Muscle of arm (tissue), 12 donors: ENCODE results near the gene TCF23. TPM values are rescaled to one million over a fixed set of nuclear protein-coding genes. Genes with fewer than 3 reads are reported as not detected.

Experiments used
- DNase-seq: peaks from one replicate; pipeline ENCODE4 v3.0.0-alpha.2; 2013
- polyA plus RNA-seq, 12 donors: library from polyadenylated mRNA; unstranded; fragments of 120-200 nt; gene quantifications; one replicate each; pipeline ENCODE4 v1.2.1, GENCODE V29; 2013; ENCODE audit not compliant: insufficient read length in 12 of 12

TCF23 gene
- polyA plus RNA-seq, 12 donors = 0.18 to 0.44 (median 0.30) TPM; not detected in 2

DNA sequence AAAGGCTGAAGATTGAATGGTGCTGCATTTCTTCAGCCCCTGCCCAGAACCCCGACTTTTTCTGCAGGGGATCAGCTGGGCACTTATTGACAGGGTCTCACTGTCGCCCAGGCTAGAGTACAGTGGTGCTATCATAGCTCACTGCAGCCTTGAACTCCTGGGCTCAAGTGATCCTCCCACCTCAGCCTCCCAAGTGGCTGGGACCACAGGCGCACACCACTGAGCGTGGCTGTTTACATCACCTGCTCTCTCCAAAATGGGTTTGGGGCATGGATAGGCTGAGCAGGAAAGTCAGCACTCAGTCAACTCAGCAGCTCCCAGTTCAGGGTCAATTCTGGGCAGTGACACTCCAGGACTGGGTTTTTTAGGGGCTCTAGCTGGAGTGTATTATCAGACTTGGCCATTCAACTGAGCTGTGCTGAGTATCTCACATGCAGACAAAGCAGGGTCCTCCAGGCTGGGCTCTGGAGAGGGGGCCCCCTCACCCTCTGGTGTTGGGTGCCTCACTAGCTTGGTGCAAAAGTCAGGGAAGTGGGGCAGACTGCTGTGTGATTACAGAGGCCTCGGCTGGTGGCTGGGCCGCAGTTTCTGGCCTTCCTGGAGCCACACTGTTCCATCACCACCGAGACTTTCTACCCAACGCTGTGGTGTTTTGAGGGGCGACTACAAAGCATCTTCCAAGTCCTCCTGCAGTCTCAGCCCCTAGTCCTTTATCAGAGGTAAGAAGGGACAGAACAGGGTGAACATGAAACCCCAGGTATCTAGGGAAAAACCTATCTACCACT, 20.7 kb upstream of the TCF23 start:
- DNase-seq = no peak

DNA sequence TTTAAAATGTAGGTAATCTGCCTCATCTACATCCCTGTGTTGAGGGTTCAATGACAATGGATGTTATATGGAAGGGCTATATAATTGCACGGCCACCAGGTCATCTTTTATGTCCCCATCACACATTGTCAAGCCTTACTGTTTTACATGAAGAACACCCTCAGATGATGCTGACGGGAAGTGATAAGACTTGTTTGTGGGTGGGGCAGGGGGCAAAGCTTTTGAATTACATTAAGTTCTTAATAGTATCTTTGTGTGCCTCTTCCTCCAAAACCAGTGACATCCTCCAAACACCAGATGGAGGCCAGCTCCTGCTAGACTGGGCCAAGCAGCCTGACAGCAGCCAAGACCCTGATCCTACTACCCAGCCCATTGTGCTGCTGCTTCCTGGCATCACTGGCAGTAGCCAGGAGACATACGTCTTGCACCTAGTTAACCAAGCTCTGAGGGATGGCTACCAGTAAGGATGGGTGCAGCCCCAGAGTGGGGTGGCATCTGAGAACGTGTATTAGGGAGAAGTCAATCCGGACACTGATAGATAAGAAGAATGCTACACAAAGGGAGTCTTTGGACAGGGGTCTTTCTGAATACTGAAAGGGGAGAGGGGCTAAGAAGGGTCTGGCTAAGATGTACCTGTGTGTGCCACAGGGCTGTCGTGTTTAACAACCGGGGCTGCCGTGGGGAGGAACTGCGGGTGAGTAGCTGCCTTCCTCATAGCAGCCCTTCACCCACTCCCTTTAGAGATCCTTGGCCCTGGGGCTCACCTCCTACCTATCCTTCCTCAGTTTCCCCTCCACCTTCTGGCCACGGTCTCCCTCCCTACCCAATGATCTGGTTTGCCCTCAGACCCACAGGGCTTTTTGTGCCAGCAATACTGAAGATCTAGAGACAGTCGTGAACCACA, 19.9 kb upstream of the TCF23 start:
- no peak for DNase-seq

DNA sequence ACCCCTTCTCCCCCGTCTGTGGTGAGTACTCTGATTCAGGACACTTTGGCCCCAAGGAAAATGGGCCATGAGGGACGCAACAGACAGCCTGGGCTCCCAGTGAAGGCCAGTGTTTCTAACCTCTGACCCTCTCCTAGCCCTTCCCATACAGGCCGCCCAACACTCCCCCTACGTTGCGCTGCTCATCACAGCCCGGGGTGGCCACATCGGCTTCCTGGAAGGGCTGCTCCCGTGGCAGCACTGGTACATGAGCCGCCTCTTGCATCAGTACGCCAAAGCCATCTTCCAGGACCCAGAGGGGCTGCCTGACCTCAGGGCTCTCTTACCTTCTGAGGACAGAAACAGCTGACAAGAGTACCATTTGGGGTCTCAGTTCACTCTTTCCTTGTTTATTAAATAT, 18.4 kb upstream of the TCF23 start:
- DNase-seq = no peak

DNA sequence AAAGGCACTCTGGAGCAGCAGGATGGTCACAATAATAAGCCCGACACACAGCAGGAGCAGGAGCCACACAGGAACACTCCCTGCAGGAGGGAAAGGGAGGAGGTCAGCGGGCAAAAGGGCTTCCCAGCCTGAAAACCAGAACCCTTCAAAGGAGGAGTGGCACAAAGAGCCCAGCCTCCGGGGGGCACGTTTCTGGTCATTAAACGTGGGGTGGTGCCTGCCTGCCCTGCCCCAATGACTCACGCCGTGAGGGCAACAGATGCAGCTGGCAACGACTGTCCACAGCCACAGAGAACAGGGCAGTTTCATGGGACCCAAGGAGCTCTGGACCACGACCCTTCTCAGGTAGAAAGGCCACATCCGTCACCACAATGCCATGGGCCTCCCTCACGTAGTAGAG, 17.4 kb upstream of the TCF23 start:
- no peak for DNase-seq

DNA sequence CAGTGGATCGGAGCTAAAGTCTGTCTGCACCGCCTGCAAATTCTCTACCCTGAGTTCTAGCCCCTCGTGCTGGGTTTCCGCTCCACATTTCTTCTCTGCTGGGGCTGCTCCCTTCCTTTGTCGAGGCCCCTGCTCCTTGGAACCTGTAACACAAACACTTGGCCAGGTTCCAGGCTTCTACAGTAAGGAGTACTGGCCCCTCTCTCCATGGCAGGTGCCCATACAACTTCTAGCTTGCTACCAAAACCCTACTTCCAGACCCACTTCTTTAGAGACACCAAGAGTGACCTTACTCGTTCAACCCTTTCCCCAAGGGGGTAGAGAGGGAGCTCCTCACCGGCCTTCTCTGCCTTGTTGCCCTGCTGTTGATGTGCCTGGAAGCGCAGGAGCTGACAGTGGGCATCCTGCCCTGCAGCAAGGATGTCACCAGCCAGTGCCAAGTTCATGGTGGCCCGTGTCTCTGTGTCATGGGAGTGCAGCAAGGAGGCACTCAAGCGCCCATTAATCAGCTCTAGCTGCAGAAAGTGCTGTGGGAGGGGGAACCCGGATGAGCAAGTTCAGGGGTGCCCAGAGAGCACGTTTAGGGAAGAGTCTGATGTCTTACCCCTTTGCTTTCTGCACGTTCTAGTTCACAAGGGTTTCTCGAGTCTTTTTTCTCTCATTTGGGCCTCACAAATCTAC, 15.5 kb upstream of the TCF23 start:
- DNase-seq = no peak

DNA sequence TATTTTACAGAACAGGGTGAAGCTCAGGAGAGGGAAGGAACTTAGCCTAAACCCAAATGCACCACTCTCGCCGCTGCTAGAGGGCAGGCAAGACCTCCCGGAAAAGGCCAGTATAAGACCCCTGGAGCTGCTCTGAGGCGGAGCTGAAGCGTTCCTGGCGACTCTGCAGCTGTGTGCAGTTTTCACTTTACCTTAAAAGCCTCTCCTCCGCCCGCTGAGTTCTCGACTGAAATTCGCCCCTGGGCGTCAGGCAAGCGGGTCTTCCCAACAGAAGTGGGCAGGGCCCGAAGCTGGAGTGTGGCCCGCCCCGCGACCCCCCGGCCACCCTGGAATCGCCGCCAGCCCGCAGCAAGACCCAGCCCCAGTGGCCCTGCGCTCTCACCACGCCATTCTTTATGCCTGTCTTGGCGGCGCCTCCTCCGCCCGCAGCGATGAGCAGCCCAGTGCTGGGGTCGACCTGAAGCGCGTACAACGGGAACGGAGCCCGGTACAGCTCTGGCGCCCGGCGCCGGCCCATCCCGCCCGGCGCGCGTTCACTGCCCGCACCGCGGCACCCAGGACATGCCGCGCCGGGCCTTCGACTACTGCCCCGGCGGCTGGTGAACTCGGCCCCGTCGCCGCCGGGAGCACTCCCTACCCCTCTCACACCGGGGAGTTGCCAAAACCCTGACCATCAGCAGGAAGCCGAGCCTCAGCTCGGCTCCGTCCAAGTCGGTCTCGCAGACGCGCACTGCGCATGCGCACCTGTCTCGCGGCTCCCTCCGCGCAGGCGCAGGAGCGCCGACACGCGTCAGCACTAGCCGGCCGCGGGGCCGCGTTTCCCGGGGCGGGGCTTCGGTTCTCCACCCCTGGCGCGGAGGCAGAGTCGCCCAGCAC, 14.7 kb upstream of the TCF23 start, which contains the start of gene PREB:
Gene PREB (minus strand): TSS at position 732 of the 876 bp plus-strand sequence. CDS start 215 bp downstream, at position 517.
- DNase-seq = peak; percentile 98

DNA sequence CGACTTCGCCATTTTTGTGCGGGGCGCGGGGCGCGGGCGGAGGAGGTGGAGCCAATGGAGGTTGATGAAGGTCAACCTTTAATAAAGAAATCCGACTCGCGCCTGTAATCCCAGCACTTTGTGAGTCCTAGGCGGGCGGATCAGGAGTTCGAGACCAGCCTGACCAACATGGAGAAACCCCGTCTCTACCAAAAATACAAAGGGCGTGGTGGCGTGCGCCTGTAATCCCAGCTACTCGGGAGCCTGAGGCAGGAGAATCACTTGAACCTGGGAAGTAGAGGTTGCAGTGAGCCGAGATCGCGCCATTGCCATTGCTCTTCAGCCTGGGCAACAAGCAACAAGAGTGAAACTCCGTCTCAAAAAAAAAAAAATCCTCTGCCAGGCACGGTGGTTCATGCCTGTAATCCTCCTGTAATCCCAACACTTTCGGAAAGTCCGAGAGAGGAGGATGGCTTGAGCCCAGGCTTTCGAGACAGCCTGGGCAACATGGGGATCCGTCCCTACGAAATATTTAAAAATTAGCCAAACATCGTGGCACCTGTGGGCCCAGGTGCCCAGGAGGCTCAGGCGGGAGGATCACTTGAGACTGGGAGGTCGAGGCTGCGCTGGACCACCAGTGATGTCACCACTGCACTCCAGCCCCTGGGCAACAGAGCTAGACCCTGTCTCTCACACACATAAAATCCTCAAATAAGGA, 13.9 kb upstream of the TCF23 start:
- no peak for DNase-seq

DNA sequence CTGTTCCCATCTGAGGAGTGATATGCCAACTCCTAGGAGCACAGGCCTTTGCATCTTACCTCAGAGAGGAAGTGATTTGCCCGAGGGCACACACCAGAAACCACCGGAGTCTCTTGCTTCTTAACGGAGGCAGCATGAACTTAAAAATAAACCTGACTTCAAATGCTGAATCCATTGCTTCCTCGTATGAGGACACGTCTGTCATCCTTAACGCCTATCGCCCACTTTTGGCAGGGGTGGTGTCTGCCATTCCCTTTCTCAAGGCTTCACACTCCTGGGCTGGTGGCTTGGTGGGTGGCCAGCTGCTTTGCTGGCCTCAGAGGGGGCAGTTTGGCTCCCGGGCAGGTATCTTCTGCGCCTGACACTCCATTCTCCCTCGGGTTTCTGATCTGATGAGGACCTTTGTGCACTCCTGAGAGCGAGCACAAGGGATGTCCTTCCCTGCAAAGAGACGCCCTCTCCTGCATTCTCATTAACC, 13.3 kb upstream of the TCF23 start:
- no peak for DNase-seq

DNA sequence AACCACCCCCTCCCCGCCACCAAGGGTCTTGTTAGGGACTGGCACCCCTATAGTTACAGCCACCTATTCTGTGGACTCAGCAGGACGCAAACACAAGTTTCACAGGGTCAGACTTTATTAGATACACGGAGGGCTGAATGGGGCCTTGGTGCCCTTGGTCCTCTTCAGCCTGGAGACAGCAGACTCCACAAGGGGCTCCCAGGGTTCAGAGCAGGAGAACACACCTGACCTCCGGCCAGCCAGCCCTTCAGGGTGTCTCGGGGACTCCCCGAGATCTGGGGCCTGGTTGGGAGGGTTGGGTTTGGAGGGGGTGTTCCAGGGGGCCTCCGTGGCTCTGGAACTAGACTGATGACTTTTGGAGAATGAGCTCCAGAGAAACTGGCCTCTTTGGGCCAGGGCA, 12.1 kb upstream of the TCF23 start:
- no peak for DNase-seq

DNA sequence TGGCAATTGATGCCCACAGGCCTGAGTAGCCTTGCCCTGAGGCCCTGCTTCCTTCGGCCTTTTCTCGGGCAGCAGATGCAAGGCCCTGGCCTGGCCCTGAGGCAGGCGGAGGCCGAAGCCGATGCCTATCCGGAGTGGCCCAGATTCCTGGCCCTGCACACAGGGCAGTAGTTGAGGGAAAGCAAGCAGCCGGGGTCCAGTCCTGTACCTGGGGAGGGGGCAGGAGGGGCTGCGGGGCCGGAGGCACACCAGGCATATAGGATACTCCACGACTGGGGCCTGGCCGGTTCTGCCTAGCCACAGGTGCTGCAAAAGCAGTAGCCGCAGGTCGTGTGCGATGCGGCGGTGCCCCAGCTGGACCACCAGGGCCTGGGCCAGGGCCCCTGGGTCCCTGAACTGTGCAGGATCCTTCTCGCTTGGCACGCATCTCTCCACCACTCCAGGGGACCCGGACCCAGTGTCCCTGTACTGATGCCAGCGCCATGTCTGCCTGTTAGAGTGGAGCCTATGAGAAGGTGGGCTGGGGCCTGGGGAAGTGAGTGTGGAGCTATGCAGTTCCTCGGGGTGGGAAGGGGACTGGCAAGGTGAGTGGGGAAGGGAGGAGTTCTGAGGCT, 11.4 kb upstream of the TCF23 start:
- DNase-seq = no peak

DNA sequence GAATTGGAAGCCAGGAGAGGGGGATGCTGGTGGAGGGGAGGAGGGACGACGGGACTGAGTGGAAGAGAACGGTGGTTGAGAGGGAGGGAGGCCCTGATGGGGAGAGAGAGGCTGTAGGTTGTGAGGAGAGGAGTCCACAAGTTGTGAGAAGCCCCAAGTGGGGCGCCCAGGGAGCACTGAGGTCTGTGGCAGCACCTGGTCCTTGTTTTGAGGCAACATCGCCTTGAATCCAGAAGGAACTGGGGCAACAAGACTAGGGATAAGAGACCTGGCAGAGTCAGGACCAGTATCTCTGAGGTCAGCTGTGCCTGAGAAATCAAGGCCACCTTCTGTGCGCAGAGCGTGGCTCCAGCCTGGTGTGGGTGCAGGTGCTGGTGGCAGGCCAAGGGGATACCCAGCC, 10.7 kb upstream of the TCF23 start:
- DNase-seq = no peak

DNA sequence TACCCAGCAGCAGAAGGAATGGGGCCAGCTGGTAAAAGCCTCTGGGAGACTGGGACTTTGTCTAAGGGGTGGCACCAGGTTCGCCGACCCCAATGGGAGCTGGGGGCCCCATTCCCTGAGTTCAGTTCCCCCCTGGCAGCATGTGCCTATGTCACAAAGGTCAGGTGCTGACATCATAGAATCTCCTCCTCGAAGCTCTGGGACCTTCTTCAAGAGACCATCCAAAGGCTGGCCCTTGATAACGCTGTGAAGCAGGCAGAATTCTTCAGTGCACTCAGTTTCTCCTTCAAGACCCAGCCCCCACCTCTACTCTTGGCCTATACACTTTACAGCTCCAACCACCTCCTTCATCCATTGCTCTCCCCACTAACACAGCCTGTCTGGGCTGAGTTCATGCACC, 9.5 kb upstream of the TCF23 start, which contains the start of gene PRR30:
Gene PRR30 (minus strand): TSS at position 101 of the 400 bp plus-strand sequence. CDS start 1,081 bp downstream, outside the sequence.
- no peak for DNase-seq

DNA sequence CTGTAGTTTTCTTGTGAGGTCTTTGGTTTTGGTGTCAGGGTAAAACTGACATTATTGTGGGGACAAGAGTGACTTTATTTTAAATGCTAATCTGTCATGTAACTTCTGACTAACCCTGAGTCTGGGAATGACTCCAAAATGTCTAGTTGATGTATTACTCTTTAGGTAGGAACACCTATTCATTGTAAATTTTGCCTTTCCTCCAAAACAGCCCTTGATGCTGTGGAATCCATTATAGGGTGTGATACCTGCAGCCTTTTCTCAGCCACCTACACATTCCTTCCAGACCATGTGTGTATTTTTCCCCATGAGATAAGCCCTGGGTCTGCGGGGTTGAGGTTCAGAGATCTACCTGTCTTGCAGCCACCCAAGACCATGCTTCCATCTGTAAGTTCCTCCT, 5.5 kb upstream of the TCF23 start:
- DNase-seq = no peak

DNA sequence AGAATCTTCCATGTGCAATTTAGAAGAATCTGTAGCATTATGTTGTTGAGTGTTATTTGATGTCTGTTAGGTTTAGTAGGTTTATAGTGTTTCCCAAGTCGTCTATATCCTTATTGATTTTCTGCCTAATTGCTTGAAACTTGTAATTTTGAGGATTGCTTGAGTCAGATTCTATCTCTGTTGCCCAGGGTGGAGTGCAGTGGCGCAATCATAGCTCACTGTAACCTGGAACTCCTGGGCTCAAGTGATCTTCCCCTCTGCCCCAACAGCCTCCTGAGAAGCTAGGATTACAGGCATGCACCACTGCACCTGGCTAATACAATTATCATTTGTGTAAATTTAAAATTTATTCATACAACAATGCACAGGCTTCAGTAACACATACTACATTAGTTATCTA, 3.1 kb upstream of the TCF23 start:
- no peak for DNase-seq

DNA sequence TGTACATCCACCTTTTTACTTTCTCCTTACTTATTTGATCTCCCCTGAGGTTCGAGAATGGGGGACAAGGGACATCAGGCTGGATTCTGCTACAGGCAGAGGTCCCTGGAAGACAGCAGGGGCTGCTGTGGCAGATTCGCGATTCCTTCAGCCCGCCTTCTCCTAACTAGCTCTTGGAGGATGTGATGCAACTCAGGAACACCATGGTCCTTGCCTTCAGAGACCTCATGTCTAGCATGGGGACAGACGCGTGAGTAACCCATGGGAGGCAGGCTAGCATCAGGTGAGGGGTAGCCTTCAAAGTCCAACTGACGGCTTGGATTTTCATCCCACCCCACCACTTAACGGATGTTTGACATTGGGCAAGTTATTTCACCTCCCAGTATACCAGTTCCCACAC, 869 bp upstream of the TCF23 start:
- no peak for DNase-seq

DNA sequence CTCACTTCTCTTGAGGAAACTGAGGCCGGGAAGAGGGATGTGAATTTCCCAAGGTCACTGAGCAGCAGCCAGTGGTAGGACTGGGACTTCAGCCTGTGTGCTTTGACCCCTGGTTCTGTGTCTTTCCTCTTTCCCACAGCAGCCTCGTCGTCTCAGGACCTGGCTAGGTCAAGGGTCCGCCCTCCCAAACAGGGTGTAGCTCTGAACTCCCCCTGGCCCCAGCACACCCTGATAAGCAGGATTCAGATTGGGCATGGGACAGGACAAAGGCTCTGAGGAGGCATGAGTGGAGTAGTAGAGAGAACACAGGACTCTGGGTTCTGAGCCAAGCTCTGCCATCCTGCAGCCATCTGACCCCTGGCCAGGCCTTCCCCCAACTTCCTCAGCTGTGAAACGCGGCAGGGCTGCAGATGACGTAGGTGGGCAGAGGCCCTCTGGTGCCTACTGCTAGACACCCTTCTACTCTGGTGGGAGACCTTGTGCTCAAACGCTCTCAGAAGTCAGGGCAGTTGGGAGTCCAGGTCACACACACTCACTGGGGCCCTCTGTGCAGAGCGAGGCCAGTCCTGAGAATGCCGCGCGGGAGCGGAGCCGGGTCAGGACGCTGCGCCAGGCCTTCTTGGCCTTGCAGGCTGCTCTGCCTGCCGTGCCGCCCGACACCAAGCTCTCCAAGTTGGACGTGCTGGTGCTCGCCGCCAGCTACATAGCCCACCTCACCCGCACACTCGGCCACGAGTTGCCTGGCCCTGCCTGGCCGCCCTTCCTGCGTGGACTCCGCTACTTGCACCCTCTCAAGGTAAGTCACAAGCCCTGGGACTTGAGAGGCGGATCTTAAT, 984 bp downstream of the TCF23 start:
- no peak for DNase-seq

DNA sequence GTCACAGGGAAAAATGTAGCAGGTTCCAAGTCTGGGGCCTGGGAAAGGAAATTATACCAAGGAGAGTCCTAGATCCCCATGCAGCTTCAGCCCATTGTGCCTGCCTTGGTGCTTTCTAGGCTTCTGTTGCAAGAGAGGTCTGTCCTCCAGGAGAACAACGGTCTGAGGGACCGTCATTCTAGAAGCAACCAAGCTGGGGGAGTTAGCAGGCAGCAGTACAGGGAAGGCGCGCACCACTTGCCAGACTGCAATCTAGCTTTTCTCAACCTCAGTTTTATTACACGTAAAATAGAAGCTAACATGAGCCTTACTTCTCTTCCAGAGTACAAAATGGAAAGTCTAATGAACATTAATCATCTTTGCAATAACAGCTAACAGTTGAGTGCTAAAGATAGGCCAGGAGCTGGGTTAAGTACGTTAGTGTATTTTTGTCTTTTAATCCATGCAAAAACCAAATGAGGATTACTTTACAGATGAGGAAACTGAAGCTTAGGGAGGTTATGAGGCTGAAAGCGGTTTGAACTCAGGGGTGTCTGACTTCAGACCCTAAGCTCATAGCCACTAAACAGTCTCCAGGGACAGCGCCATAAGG, 1.9 kb downstream of the TCF23 start:
- no peak for DNase-seq

DNA sequence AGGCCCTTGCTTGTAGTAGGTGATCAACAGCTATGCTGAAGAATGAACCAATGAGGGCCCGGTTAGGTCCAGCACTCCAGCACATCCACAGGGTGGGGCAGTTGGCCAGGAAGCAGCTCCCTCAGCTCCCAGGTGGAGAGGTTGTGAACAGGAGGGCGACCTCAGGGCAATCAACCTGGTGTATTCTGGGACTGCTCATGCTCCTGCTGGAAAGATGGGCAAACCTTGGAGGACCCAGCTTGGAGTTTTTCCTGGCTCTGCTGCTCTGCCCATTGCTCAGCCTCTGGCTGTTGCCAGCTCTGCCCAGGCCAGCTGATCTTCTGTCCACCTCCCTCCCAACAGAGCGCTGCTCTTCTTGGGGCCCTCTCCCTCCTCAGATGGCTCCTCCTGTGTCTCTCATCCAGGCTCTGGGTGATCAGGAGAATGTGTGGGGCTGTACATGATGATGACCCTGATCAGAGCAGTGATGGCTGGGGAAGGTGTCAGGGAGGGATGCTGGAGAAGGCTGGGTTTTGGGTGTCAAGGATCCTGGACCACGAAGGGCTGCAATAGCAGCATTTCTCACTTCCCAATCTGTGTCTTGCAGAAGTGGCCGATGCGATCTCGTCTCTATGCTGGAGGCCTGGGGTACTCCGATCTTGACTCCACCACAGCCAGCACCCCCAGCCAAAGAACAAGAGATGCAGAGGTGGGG, 3.4 kb downstream of the TCF23 start:
- DNase-seq = no peak
